NB4 (cell line): ENCODE measurements around the gene DCUN1D2.

Source experiments
- MYC ChIP-seq: IDR thresholded peaks from 2 replicates; pipeline ENCODE4 v1.6.1; 2011; ENCODE audit warnings: low read depth, low read length
- POLR2A ChIP-seq: IDR thresholded peaks from 2 replicates; pipeline ENCODE4 v1.6.1; 2011; ENCODE audit warnings: mild to moderate bottlenecking; ENCODE audit not compliant: insufficient read length; ENCODE audit errors: extremely low read depth
- TF ChIP-seq, protein P1 (sequence below): IDR thresholded peaks from one replicate; pipeline ENCODE4 v1.5.1; 2012; ENCODE audit warnings: low read depth, low read length
- TF ChIP-seq, protein P2 (sequence below): IDR thresholded peaks from 2 replicates; pipeline ENCODE4 v1.6.1; 2011; ENCODE audit warnings: low read depth, low read length

DNA sequence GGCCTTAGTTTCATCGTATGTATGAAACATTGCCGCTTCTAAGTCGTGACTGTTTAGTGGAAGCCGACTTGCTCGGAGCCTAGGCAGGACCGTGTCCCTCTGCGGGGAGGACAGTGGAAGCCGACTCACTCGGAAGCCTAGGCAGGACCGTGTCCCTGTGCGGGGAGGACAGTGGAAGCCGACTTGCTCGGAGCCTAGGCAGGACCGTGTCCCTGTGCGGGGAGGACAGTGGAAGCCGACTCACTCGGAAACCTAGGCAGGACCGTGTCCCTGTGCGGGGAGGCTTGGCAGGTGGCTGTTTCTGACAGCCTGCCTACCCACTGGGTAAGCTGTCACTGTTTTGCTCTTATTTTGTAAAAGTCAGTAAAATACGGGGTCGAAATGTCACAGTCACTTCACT is 20.4 kb upstream of the DCUN1D2 start:
- TF ChIP-seq, protein P1, sequence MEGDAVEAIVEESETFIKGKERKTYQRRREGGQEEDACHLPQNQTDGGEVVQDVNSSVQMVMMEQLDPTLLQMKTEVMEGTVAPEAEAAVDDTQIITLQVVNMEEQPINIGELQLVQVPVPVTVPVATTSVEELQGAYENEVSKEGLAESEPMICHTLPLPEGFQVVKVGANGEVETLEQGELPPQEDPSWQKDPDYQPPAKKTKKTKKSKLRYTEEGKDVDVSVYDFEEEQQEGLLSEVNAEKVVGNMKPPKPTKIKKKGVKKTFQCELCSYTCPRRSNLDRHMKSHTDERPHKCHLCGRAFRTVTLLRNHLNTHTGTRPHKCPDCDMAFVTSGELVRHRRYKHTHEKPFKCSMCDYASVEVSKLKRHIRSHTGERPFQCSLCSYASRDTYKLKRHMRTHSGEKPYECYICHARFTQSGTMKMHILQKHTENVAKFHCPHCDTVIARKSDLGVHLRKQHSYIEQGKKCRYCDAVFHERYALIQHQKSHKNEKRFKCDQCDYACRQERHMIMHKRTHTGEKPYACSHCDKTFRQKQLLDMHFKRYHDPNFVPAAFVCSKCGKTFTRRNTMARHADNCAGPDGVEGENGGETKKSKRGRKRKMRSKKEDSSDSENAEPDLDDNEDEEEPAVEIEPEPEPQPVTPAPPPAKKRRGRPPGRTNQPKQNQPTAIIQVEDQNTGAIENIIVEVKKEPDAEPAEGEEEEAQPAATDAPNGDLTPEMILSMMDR = no peak
- TF ChIP-seq POLR2A (no peak), MYC (no peak)
- TF ChIP-seq, protein P2, sequence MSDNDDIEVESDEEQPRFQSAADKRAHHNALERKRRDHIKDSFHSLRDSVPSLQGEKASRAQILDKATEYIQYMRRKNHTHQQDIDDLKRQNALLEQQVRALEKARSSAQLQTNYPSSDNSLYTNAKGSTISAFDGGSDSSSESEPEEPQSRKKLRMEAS = no peak
